ENCODE results near the gene TEX2.

The TEX2 gene

GRCh38 chr17:64109400-64109799 is 153.7 kb downstream of the TEX2 start:
- DNase-seq, result no peak

DNA sequence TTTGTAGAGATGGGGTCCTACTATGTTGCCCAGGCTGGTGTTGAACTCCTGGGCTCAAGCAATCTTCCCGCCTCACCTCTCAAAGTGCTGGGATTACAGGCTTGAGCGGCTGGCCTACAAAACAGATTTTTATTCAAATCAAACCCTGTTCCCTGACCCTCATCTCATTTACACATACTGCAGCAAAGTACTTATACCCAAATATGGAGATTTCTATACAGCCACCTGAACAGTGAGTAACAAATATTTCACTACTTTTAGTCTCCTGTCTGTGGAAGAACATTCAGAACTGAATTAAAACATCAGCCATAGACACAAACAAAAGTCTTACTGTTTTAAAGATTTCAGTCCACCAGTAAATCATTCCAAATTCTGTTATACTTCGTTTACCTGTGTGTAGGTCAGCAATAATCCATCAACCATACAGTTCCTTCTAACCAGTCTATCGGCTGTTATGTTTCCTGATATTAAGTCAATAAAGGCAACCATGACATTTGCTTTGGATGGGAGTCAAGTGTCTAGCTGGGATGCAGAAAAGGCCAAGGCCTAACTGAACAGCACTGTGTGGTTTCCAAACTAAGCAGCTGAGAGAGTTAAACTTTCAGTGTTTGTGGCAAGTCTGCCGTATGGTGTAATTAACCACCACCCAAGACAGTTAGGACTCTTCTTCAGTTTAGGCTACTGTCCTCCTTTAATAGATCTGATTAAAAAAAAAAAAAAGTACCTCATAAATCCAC is 155.4 kb downstream of the TEX2 start:
- DNase-seq, result no peak

DNA sequence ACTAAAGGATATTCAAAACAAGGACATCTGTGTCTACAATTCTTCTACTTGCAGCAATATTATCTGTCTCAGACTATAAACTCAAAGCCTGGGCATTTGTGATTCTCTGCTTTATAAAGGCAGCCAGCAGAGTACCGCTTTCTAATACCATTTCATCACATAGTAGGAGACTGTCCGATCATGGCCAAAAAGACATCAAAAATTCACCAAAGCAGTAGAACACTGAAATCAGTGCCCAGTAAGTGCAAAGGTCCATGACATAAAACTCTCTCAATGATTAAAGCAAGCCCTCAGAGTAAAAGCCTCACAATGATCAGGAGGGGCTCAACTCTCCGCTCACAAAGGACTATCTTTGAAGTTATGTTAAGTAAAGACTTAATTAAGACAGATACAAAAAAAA is 156.1 kb downstream of the TEX2 start:
- no peak for DNase-seq

DNA sequence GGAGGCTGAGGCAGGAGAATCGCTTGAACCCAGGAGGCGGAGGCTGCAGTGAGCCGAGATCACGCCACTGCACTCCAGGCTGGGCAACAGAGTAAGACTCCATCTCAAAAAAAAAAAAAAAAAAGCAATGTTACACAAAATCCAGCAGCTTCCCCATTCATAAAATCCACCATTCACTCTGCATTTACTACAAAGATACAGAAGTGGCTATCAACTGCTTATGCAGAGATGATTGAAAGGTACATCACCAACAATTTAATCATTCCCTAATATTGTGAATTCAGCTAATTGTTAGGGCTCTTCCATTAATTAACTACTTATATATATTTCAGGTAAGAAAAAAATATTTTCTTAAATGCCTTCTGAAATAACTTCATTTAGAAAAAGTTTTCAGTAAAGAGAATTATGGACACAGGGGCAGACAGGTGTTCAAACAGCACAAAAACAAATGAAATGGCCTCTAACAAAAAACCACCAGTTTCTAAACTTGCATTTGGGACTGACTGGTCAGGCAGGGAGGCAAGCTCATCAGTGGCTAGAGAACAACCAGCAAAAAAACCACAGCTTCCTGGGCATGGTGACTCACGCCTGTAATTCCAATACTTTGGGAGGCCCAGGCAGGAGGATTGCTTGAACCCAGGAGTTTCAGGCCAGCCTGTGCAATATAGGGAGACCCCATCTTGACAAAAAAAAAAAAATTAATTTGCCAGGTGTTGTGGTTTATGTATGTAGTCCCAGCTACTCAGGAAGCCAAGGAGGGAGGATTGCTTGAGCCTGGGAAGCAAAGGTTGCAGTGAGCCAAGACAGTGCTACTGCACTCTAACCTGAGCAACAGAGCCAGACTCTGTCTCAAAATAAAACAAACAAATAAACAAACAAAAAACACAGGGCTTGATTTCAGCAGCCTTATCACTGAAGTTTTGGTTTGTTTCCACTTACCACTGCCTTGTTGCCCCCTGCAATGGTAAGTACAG is 159.4 kb downstream of the TEX2 start:
- DNase-seq, result no peak

DNA sequence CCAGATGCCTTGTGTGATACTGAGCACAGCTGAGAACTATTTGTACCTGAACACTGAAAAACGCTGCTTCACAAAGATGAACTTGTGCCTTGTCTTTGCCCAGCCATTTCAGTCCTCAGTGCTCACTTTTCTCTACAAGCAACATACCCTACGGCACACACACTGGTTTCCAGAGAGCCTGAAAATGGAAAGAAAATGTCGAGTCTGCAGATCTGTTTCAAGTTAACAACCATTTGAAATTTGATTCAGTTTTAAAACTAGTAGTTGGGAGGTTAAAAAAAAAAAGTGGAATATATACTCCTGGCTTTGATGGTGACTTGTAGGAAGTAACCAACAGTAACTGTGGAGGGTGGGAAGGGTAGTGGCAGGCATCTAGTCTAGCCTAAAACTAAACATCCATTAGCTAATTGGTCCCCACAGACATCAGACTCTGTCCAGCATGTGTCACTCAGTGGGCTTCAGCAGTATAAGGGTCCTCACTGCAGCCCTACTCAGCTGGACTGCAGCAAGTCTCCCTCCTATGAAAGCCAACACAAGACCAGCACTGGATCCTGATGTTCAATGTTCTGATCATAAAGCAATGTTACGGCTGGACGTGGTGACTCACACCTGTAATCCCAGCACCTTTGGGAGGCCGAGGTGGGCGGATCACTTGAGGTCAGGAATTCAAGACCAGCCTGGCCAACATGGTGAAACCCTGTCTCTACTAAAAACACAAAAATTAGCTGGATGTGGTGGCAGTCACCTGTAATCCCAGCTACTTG is 160.3 kb downstream of the TEX2 start:
- DNase-seq, result no peak

DNA sequence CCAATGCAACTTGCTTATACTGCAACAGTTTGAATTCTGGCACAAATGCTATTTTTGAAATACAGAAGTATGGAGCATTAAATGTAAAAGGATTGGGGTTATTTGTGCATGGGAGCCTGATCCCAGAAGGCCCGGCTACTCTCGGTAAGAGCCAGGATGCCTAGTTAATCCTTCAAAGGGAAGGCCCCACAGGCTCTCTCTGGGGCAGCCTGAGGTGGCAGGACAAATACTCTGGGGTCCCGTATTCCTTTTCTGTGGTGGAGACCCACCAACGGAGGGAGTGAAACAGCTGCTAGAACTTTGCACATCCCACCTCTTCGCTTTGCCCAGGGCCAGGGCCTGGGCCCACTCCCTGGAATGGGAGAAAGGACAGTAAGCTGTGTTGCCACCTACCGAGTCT is 163.5 kb downstream of the TEX2 start:
- DNase-seq, result no peak
